Measurements from ENCODE around the gene FAM89B. TPM values are rescaled to one million over a fixed set of nuclear protein-coding genes. Genes with fewer than 3 reads are reported as not detected.
A peak's percentile ranks its signal among the peaks of the same experiment; 100 is the strongest.

The FAM89B gene
- total and polyA plus RNA-seq, 8 donors, result 22.7 to 49.1 (median 32.7) TPM

DNA sequence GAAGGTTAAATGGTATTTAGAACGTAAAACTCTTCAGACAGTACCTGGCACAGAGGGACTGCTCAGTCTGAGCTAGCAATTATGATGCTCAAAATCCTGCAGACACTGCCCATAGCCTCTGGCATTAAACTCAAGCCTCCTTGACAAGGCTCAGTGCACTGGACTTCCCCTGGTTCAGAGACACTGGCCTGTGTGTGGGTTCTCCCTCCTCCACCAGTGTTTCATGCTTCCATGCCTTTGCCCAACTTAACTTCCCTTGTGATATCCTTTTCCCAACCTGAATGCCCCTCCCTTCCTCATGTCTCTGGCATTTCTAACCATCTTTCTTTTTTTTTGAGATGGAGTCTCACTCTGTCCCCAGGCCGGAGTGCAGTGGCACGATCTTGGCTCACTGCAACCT, 23.2 kb upstream of the FAM89B start:
- H3K36me3 ChIP-seq, result no peaks in the 10 kb centered on the region
- H3K27ac ChIP-seq, result no peak overlapping the region
- WGBS, 2 donors, result 93 to 96% methylated on average over 3 of the region's 3 CpGs
- H3K27me3 ChIP-seq, result no peaks in the 10 kb centered on the region
- DNase-seq (no peak), FAIRE-seq (no peak), ATAC-seq (no peak)
- intact Hi-C loops (cut with DNase I), result no loop called here
- H3K4me3 ChIP-seq, result no peak overlapping the region
- peaks cover 0 to 6% (median 3%) of the 10 kb centered on the region in 3 donors for H3K4me1 ChIP-seq
- no peaks in the 10 kb centered on the region for H3K9me3 ChIP-seq
- TF ChIP-seq, protein P1, sequence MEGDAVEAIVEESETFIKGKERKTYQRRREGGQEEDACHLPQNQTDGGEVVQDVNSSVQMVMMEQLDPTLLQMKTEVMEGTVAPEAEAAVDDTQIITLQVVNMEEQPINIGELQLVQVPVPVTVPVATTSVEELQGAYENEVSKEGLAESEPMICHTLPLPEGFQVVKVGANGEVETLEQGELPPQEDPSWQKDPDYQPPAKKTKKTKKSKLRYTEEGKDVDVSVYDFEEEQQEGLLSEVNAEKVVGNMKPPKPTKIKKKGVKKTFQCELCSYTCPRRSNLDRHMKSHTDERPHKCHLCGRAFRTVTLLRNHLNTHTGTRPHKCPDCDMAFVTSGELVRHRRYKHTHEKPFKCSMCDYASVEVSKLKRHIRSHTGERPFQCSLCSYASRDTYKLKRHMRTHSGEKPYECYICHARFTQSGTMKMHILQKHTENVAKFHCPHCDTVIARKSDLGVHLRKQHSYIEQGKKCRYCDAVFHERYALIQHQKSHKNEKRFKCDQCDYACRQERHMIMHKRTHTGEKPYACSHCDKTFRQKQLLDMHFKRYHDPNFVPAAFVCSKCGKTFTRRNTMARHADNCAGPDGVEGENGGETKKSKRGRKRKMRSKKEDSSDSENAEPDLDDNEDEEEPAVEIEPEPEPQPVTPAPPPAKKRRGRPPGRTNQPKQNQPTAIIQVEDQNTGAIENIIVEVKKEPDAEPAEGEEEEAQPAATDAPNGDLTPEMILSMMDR (IDR thresholded peaks at IDR 0.05), result no peak

DNA sequence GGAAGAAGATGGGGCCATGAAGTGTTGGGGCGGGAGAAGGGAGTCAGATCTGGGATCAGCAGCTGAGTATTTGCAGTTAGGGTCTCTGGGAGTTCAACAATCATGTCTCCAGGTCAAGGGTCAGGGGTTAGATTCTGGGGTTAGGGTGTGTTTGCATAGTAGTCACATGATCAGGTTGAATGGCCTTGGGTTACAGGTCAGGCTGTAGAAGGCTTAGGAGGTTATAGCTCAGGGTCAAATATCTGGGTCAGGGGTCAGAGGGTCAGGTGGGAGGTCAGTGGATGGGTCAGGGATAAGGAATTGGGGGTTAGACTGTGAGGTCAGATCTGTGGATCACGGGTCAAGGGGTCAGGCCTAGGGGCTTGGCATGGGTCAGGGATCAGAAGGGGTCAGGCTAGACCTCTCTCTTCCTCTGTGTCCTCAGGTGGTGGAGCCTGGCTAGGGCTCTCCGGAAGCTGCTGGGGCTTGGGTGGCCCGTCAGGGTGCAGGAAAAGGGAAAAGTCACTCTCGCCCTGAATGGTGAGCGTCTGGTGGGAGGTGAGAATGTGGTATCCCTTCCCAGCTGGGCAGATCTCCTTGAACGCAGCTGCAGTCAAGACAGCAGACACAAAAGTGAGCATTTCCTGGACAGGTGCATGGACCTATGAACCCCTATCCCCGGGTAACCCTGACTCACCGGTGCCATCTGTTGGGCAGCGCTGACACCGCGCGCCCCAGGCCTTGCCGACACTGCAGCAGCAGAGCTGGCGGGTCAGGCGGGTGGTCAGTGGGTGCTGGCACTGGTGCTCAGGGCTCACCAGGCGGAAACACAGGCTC, 20.6 kb upstream of the FAM89B start:
- Histone ChIP-seq H3K27me3 (no peaks in the 10 kb centered on the region), H3K4me3 (no peak overlapping the region), H3K9me3 (no peaks in the 10 kb centered on the region), H3K36me3 (no peaks in the 10 kb centered on the region), H3K4me1 (peaks cover 0 to 12% (median 3%) of the 10 kb centered on the region in 3 donors), H3K27ac (peak overlapping the region in 3 of 4 donors; percentile 52 to 66 (median 57))
- FAIRE-seq (no peak), DNase-seq (peak; percentile 79 to 90 (median 82)), ATAC-seq (peak; percentile 85 to 88 (median 86))
- intact Hi-C loops (cut with DNase I), result no loop called here
- TF ChIP-seq, protein P1 (IDR thresholded peaks at IDR 0.05), result peak; percentile 13 to 48 (median 32)
- 35% methylated on average over 17 of the region's 17 CpGs for WGBS, 2 donors

DNA sequence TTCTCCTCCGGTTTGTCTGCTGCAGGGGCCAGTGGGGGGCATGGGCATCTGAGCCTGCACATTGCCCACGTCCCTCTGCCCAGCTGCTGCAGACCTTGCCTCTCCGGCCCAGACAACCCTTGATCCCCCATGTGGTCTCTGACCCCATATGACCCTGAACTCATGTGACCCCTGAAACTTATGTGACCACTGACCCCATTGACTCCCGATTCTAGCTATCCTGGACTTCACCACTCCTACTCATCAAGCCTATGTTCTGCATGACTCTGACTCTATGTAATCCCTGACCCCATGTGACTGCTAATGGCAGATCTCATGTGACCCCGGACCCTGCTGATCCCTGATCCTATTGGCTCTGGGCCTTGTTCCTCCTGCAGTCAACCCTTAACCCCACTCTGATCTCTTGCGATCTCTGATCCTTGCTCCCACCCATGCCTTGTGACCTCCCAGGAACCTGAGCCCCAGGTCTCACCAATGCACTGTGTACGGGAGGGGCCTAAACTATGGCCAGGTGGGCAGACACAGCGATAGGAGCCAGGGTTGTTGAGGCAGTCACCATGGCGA, 19.9 kb upstream of the FAM89B start:
- WGBS, 2 donors, result 65 to 68% methylated on average over 9 of the region's 9 CpGs
- H3K4me1 ChIP-seq, result peaks cover 0 to 16% (median 3%) of the 10 kb centered on the region in 3 donors
- H3K9me3 ChIP-seq, result no peaks in the 10 kb centered on the region
- H3K27me3 ChIP-seq, result no peaks in the 10 kb centered on the region
- H3K36me3 ChIP-seq, result no peaks in the 10 kb centered on the region
- no peak for FAIRE-seq
- TF ChIP-seq, protein P1 (IDR thresholded peaks at IDR 0.05), result peak in 1 of 4 donors; percentile 7
- intact Hi-C loops (cut with DNase I), result no loop called here
- no peak for ATAC-seq
- no peak overlapping the region for H3K4me3 ChIP-seq
- H3K27ac ChIP-seq, result no peak overlapping the region
- DNase-seq, result no peak

DNA sequence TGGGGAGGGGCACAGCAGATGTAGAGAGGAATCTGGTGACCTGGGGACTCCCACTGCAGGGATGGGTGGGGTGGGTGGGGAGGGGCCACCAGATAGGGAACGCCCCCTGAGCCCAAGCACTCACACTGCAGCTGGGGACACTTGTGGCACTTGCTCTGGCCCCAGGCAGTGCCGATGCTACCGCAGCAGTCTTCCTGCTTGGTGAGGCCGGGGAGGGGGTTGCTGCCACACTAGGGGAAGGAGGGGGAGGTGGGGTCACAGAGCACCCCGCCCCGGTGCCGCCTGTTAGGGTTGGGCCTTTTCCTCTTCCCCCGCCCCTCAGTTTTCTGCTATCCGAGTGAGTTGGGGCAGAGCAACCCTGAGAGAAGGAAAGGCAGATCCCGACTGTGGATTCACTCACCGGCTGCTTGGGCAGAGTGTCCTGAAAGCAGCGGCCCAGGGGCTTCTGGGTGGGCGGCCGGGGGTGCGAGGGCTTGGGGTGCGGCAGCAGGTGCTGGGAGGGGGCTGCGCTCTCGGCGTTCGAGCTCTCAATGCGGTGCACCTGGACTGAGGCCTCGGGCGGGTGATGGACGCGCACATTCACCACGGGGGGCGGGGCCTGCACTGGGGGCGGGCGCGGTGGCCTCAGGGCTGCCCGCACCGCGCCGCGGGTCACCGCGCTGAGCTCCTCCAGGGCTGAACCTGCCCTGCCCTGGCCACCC, 18.9 kb upstream of the FAM89B start:
- no peak overlapping the region for H3K4me3 ChIP-seq
- H3K4me1 ChIP-seq, result peaks cover 0 to 16% (median 3%) of the 10 kb centered on the region in 3 donors
- H3K27me3 ChIP-seq, result no peaks in the 10 kb centered on the region
- FAIRE-seq (no peak), ATAC-seq (no peak), DNase-seq (peak in 2 of 6 donors; percentile 54 to 74)
- TF ChIP-seq, protein P1 (IDR thresholded peaks at IDR 0.05), result no peak
- H3K27ac ChIP-seq, result no peak overlapping the region
- WGBS, 2 donors, result 82 to 89% methylated on average over 22 to 37 of the region's 37 CpGs
- H3K9me3 ChIP-seq, result no peaks in the 10 kb centered on the region
- intact Hi-C loops (cut with DNase I), result no loop called here
- no peaks in the 10 kb centered on the region for H3K36me3 ChIP-seq

Measured in pancreas (tissue), 10 donors.